ENCODE results near the gene KIRREL1.

- TF ChIP-seq CTCF (conservative IDR thresholded peaks at IDR 0.05; ENCODE audit: low read depth, low read length) (no peak), EZH2 (IDR thresholded peaks at IDR 0.05; ENCODE audit: borderline replicate concordance, low read depth, low read length, poor library complexity, severe bottlenecking) (no peak)
Observed at GRCh38 chr1:158068918-158069317, 75.5 kb downstream of the KIRREL1 start.
